Measurements from ENCODE around the gene ACSBG1.

Gene ACSBG1

DNA sequence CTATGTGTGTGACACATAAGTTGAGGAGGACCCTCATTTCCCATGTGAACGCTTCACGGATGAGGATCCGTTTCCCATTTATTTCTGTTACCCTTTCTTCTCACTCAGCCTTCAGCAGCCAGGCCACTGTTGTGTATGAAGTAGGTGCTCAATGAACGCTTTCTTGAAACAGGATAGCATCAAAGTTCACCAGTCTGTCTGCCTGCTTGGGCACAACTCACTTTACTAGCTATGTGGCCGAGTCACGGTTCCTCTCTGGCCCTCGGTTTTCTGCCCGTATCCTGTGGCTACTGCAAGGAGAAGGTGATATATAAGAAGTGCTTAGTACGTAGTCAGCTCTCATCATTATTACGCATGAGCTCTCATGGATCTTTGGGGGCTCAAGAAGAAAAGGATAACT lies 22.4 kb downstream of the ACSBG1 start:
- no peak for DNase-seq (ENCODE audit: low spot score)
- TF ChIP-seq, protein P1, sequence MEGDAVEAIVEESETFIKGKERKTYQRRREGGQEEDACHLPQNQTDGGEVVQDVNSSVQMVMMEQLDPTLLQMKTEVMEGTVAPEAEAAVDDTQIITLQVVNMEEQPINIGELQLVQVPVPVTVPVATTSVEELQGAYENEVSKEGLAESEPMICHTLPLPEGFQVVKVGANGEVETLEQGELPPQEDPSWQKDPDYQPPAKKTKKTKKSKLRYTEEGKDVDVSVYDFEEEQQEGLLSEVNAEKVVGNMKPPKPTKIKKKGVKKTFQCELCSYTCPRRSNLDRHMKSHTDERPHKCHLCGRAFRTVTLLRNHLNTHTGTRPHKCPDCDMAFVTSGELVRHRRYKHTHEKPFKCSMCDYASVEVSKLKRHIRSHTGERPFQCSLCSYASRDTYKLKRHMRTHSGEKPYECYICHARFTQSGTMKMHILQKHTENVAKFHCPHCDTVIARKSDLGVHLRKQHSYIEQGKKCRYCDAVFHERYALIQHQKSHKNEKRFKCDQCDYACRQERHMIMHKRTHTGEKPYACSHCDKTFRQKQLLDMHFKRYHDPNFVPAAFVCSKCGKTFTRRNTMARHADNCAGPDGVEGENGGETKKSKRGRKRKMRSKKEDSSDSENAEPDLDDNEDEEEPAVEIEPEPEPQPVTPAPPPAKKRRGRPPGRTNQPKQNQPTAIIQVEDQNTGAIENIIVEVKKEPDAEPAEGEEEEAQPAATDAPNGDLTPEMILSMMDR (IDR thresholded peaks at IDR 0.05; ENCODE audit: extremely low read depth, missing control alignments) = no peak

DNA sequence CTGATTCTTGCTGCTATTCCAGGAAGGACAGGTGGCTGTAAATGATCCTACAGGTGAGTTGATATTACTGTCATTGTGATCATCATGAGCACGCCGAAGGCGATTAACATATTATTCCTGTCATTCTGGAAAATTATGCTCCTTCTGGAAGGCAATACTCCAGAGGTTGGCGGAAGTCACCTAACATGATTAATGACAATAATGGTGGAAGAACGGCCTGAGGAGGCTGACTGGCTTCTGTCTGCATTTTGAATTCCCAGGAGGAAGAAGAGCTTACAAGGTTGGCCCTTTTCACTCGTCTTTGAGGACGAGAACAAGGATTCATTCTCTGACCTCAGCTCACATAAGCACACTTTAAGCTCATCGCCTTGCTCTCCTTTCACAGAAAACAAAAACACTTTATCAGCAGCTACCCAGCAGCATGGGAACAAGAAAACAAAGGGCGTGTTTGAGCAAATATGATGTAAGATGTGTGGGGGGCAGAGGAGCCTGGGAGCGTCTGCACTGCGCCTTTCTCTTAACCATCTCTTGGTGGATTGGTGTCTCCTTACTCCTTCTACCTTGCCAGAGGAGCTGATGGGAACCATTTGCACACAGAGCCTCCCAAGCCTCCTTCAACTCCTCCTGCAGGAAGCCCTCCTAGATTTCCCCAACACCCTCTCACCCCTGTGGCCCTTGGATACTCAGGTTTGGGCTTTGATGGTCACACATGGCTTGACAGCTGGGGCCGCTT lies 23.0 kb downstream of the ACSBG1 start:
- DNase-seq (ENCODE audit: low spot score) = no peak
- TF ChIP-seq, protein P1 (IDR thresholded peaks at IDR 0.05; ENCODE audit: extremely low read depth, missing control alignments) = no peak

DNA sequence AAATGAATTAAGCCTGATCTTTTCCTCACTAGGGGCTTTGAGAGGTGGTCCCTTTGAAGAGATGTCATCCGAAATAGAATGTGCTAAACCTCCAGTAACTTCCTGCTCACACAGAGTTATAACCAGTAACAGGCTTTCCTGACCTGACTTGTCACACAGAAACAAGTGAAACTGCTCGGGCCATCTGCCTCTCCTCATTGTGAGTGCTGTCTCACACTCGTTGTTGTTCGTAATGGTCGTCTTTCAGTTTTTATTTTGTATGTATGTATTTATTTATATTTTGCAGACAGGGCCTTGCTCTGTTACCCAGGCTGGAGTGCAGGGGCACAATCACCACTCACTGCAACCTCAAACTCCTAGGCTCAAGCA lies 24.0 kb downstream of the ACSBG1 start:
- DNase-seq (ENCODE audit: low spot score) = peak; percentile 38

DNA sequence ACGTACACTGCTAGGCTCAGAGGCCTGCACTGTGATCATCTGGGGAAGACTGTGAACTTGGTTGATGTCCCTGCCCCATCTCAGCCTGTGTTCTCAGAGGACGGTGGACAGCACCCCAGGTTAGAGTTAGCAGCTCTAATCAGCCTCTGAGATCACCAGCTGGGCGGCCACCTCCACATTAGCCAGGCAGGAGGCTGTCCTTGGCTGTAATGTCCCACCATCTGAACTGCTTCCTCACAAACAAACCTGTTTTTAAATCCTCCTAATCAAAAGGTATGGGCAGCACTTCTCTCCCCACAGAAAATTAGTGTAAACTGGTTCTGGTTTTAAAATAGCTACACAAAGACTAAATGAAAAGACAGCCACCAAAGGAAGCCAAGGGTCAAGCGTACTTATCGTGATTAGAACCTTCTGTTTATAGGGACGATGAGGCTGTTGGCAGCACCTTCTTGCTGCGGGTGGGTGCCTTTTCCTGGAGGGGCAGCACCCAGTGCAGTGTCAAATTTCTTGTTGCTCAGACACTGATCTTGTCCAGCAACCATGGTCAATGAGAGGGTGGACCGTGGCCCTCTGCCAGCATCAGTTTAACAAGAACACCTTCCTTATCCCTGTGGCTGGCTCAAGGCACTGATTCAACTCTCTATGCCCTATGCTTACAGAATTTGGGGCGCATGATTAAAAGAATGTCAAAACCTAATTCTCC lies 24.6 kb downstream of the ACSBG1 start:
- no peak for DNase-seq (ENCODE audit: low spot score)
- TF ChIP-seq, protein P1 (IDR thresholded peaks at IDR 0.05; ENCODE audit: extremely low read depth, missing control alignments) = no peak

More for the DNA sequence above, 24.0 kb downstream of the ACSBG1 start:
- TF ChIP-seq, protein P1 (IDR thresholded peaks at IDR 0.05; ENCODE audit: extremely low read depth, missing control alignments) = no peak

DNA sequence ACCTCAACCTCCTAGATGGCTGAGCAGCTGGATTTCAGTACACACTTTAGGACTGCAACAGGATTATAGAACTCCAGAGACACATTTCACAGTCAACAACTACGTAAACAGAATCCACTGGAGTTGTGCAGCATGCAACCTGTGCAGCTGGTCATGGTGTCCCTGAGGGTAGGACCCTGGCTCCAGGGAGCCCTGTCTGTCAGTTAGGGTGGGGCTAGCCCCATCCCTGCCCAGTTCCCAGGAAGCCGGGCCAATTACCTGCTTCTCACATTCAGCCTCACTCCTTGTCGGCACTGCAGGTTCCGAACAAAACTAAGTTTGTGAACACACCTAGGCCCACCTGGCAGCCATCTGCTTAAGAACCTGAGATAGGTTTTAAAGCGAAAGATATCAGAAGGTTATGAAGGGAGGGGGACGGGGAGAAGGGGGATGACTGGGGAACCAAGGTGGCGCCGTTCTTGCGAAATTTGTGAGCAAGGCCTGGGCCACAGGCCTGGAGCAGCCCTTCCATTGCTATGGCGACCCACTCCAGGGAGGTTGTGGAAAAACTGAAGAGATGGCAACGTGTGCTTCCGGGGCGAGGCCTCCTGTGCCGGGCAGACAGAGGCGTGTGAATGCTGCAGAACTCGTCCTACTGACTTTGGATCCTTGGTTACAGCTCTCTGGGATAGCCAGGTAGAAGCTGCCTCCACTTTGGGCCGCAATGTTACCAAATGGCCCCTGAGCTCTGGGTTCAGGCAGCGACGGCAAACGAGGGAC lies 25.3 kb downstream of the ACSBG1 start:
- TF ChIP-seq, protein P1 (IDR thresholded peaks at IDR 0.05; ENCODE audit: extremely low read depth, missing control alignments) = no peak
- no peak for DNase-seq (ENCODE audit: low spot score)

DNA sequence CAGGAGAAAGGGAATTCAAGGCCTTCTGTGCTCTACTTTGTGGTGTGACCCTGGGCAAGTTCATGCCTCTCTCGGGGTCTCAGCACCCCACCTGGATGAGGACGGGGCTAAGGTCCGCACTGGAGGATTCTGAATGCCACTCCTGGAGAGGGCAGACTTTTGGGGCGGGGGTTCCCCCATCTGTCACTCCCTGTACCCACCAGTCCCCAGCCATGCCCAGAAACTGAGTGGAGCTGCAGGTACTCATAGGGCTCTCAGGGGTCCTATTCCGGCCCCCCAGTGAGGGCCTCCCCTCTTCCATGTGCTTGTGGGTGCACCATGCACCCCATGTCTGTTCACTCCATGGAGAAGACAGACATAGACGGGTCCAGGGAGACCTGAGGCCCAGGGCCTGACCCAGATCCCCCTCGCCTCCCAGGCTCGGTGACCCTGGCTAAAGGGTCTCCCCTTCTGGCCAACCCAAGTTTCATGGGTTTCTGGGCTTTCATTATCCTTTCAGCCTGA lies 26.0 kb downstream of the ACSBG1 start:
- TF ChIP-seq, protein P1 (IDR thresholded peaks at IDR 0.05; ENCODE audit: extremely low read depth, missing control alignments) = no peak
- no peak for DNase-seq (ENCODE audit: low spot score)

All from GM20000 (cell line).